HEK293 (cell line): ENCODE data around the gene ZNF614.

Experiments
- IKZF3 ChIP-seq: fragments of 450-650 bp; IDR thresholded peaks from 2 replicates; pipeline ENCODE4 v1.5.0; 2018; ENCODE audit warnings: missing biosample characterization, mild to moderate bottlenecking, missing genetic modification characterization, moderate library complexity
- SP2 ChIP-seq: fragments of 450-650 bp; formaldehyde crosslinking; IDR thresholded peaks from 2 replicates; pipeline ENCODE4 v1.5.1; 2016; ENCODE audit warnings: missing biosample characterization, missing genetic modification characterization
- TRIM28 ChIP-seq: IDR thresholded peaks from 2 replicates; pipeline ENCODE4 v1.6.1; 2011; ENCODE audit warnings: low read length, control low read depth, borderline replicate concordance
- YY2 ChIP-seq: fragments of 450-650 bp; formaldehyde crosslinking; IDR thresholded peaks from 2 replicates; pipeline ENCODE4 v1.5.1; 2016; ENCODE audit warnings: missing biosample characterization, missing genetic modification characterization
- ZBTB20 ChIP-seq: fragments of 450-650 bp; formaldehyde crosslinking; IDR thresholded peaks from 2 replicates; pipeline ENCODE4 v1.5.1; 2016; ENCODE audit warnings: missing biosample characterization, missing genetic modification characterization
- ZBTB8A ChIP-seq: fragments of 450-650 bp; formaldehyde crosslinking; IDR thresholded peaks from 2 replicates; pipeline ENCODE4 v1.5.1; 2016; ENCODE audit warnings: missing biosample characterization, missing genetic modification characterization
- ZFP37 ChIP-seq: fragments of 450-650 bp; formaldehyde crosslinking; IDR thresholded peaks from 2 replicates; pipeline ENCODE4 v1.5.1; 2016; ENCODE audit warnings: missing biosample characterization, missing genetic modification characterization
- ZIC2 ChIP-seq: fragments of 450-650 bp; formaldehyde crosslinking; IDR thresholded peaks from 2 replicates; pipeline ENCODE4 v1.5.1; 2016; ENCODE audit warnings: missing biosample characterization, missing genetic modification characterization
- ZNF10 ChIP-seq: fragments of 450-650 bp; formaldehyde crosslinking; IDR thresholded peaks from 2 replicates; pipeline ENCODE4 v1.5.1; 2017; ENCODE audit warnings: missing biosample characterization, missing genetic modification characterization
- ZNF174 ChIP-seq: fragments of 450-650 bp; formaldehyde crosslinking; IDR thresholded peaks from 2 replicates; pipeline ENCODE4 v1.5.0; 2017; ENCODE audit warnings: missing biosample characterization, mild to moderate bottlenecking, missing genetic modification characterization
- ZNF2 ChIP-seq: fragments of 450-650 bp; formaldehyde crosslinking; IDR thresholded peaks from 2 replicates; pipeline ENCODE4 v1.5.1; 2016; ENCODE audit warnings: missing biosample characterization, missing genetic modification characterization
- ZNF366 ChIP-seq: fragments of 450-650 bp; formaldehyde crosslinking; conservative IDR thresholded peaks from 2 replicates; pipeline ENCODE4 v1.5.1; 2016; ENCODE audit warnings: missing biosample characterization, missing genetic modification characterization
- ZNF404 ChIP-seq: fragments of 450-650 bp; formaldehyde crosslinking; IDR thresholded peaks from 2 replicates; pipeline ENCODE4 v1.5.1; 2017; ENCODE audit warnings: missing biosample characterization, missing genetic modification characterization
- ZNF555 ChIP-seq: fragments of 450-650 bp; formaldehyde crosslinking; conservative IDR thresholded peaks from 2 replicates; pipeline ENCODE4 v1.5.1; 2017; ENCODE audit warnings: missing biosample characterization, mild to moderate bottlenecking, missing genetic modification characterization, inconsistent platforms
- ZNF561 ChIP-seq: fragments of 450-650 bp; IDR thresholded peaks from 2 replicates; pipeline ENCODE4 v1.5.1; 2018; ENCODE audit warnings: missing biosample characterization, missing genetic modification characterization, borderline replicate concordance
- ZNF654 ChIP-seq: fragments of 450-650 bp; formaldehyde crosslinking; IDR thresholded peaks from 2 replicates; pipeline ENCODE4 v1.5.1; 2016; ENCODE audit warnings: low read depth, missing biosample characterization, missing genetic modification characterization
- ZNF76 ChIP-seq: fragments of 450-650 bp; formaldehyde crosslinking; IDR thresholded peaks from 2 replicates; pipeline ENCODE4; 2016; ENCODE audit warnings: low read depth, missing biosample characterization, missing genetic modification characterization, borderline replicate concordance
- ZNF768 ChIP-seq: fragments of 450-650 bp; formaldehyde crosslinking; IDR thresholded peaks from 2 replicates; pipeline ENCODE4 v1.5.1; 2018; ENCODE audit warnings: missing biosample characterization, mild to moderate bottlenecking, missing genetic modification characterization
- ZNF776 ChIP-seq: fragments of 450-650 bp; formaldehyde crosslinking; IDR thresholded peaks from 2 replicates; pipeline ENCODE4 v1.5.0; 2017; ENCODE audit warnings: missing biosample characterization, missing genetic modification characterization, borderline replicate concordance
- TF ChIP-seq, protein P1 (sequence below): fragments of 450-650 bp; formaldehyde crosslinking; IDR thresholded peaks from 2 replicates; pipeline ENCODE4 v1.5.1; 2016; ENCODE audit warnings: missing biosample characterization, missing genetic modification characterization
- TF ChIP-seq, protein P2 (sequence below): fragments of 450-650 bp; formaldehyde crosslinking; IDR thresholded peaks from 2 replicates; pipeline ENCODE4 v1.5.1; 2017; ENCODE audit warnings: missing biosample characterization, missing genetic modification characterization
- TF ChIP-seq, protein P3 (sequence below): fragments of 450-650 bp; formaldehyde crosslinking; IDR thresholded peaks from 2 replicates; pipeline ENCODE4 v1.5.1; 2016; ENCODE audit warnings: missing biosample characterization, missing genetic modification characterization, low read depth
- TF ChIP-seq, protein P4 (sequence below): fragments of 450-650 bp; formaldehyde crosslinking; IDR thresholded peaks from 2 replicates; pipeline ENCODE4 v1.5.1; 2016; ENCODE audit warnings: missing biosample characterization, missing genetic modification characterization
- TF ChIP-seq, protein P5 (sequence below): fragments of 450-650 bp; formaldehyde crosslinking; conservative IDR thresholded peaks from 2 replicates; pipeline ENCODE4 v1.5.1; 2016; ENCODE audit warnings: low read depth, missing biosample characterization, missing genetic modification characterization
- TF ChIP-seq, protein P6 (sequence below): IDR thresholded peaks from 2 replicates; pipeline ENCODE4 v1.6.1; 2011; ENCODE audit warnings: mild to moderate bottlenecking, low read depth, low read length, borderline replicate concordance
- TF ChIP-seq, protein P7 (sequence below): fragments of 450-650 bp; formaldehyde crosslinking; IDR thresholded peaks from 2 replicates; pipeline ENCODE4 v1.5.1; 2016; ENCODE audit warnings: missing biosample characterization, missing genetic modification characterization

Gene ZNF614

DNA sequence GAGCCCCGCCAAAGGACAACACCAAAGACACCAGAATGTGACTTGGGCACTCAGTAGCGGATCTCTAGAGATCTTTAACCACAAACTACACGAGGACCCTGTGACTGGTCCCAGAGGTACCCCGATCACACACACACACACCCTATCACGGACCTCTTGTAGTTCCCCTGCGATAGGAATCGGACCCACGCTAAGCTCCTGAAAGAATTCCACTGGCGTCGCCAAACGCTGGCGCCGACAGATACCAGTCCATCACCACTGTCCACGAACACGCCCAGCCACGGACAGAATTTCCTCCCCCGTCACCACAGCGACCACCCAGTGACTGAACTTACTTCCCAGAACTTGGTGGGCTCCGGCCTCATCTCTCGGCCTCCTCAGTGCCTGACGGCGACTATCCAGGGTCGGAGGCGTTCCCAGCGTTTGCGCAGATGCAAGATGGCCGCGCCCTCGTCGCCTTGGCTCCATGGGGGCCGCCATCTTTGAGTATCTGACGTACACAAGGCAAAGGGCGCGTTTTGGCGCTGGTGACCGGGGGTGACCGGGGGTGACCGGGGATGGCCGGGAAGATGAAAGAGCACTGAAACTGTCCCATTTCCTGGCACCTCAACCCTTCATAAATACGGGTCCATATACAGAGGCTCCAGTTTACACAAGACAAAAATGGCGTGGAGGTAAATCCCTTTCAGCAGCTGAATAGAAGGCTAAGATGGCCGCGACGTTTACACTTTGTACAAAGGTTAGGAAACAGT, 20.2 kb downstream of the ZNF614 start, which contains the start of gene ZNF615 (continued):
- TF ChIP-seq YY2 (tag by site-specific recombination) = peak; percentile 99
- TF ChIP-seq ZBTB8A (tag by site-specific recombination) = peak; percentile 42; the same call in 1 of the 2 replicates
- TF ChIP-seq, protein P1, sequence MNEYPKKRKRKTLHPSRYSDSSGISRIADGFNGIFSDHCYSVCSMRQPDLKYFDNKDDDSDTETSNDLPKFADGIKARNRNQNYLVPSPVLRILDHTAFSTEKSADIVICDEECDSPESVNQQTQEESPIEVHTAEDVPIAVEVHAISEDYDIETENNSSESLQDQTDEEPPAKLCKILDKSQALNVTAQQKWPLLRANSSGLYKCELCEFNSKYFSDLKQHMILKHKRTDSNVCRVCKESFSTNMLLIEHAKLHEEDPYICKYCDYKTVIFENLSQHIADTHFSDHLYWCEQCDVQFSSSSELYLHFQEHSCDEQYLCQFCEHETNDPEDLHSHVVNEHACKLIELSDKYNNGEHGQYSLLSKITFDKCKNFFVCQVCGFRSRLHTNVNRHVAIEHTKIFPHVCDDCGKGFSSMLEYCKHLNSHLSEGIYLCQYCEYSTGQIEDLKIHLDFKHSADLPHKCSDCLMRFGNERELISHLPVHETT (tag by site-specific recombination) = no peak
- no peak for TF ChIP-seq ZNF654 (tag by site-specific recombination)
- TF ChIP-seq ZNF776 (tag by site-specific recombination) = no peak
- TF ChIP-seq, protein P2, sequence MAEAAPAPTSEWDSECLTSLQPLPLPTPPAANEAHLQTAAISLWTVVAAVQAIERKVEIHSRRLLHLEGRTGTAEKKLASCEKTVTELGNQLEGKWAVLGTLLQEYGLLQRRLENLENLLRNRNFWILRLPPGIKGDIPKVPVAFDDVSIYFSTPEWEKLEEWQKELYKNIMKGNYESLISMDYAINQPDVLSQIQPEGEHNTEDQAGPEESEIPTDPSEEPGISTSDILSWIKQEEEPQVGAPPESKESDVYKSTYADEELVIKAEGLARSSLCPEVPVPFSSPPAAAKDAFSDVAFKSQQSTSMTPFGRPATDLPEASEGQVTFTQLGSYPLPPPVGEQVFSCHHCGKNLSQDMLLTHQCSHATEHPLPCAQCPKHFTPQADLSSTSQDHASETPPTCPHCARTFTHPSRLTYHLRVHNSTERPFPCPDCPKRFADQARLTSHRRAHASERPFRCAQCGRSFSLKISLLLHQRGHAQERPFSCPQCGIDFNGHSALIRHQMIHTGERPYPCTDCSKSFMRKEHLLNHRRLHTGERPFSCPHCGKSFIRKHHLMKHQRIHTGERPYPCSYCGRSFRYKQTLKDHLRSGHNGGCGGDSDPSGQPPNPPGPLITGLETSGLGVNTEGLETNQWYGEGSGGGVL = no peak
- TF ChIP-seq ZNF555 (tag by site-specific recombination) = no peak
- no peak for TF ChIP-seq ZNF366
- TF ChIP-seq ZNF10 (tag by site-specific recombination) = no peak
- TF ChIP-seq ZNF2 = no peak
- peak; percentile 94 for TF ChIP-seq ZBTB20
- TF ChIP-seq, protein P3, sequence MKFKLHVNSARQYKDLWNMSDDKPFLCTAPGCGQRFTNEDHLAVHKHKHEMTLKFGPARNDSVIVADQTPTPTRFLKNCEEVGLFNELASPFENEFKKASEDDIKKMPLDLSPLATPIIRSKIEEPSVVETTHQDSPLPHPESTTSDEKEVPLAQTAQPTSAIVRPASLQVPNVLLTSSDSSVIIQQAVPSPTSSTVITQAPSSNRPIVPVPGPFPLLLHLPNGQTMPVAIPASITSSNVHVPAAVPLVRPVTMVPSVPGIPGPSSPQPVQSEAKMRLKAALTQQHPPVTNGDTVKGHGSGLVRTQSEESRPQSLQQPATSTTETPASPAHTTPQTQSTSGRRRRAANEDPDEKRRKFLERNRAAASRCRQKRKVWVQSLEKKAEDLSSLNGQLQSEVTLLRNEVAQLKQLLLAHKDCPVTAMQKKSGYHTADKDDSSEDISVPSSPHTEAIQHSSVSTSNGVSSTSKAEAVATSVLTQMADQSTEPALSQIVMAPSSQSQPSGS (tag by site-specific recombination) = no peak
- peak; percentile 75; the same call in 1 of the 2 replicates for TF ChIP-seq ZNF76 (tag by site-specific recombination)
- TF ChIP-seq ZIC2 (tag by site-specific recombination) = no peak
- TF ChIP-seq, protein P4, sequence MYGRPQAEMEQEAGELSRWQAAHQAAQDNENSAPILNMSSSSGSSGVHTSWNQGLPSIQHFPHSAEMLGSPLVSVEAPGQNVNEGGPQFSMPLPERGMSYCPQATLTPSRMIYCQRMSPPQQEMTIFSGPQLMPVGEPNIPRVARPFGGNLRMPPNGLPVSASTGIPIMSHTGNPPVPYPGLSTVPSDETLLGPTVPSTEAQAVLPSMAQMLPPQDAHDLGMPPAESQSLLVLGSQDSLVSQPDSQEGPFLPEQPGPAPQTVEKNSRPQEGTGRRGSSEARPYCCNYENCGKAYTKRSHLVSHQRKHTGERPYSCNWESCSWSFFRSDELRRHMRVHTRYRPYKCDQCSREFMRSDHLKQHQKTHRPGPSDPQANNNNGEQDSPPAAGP (tag by site-specific recombination) = no peak
- TF ChIP-seq, protein P5, sequence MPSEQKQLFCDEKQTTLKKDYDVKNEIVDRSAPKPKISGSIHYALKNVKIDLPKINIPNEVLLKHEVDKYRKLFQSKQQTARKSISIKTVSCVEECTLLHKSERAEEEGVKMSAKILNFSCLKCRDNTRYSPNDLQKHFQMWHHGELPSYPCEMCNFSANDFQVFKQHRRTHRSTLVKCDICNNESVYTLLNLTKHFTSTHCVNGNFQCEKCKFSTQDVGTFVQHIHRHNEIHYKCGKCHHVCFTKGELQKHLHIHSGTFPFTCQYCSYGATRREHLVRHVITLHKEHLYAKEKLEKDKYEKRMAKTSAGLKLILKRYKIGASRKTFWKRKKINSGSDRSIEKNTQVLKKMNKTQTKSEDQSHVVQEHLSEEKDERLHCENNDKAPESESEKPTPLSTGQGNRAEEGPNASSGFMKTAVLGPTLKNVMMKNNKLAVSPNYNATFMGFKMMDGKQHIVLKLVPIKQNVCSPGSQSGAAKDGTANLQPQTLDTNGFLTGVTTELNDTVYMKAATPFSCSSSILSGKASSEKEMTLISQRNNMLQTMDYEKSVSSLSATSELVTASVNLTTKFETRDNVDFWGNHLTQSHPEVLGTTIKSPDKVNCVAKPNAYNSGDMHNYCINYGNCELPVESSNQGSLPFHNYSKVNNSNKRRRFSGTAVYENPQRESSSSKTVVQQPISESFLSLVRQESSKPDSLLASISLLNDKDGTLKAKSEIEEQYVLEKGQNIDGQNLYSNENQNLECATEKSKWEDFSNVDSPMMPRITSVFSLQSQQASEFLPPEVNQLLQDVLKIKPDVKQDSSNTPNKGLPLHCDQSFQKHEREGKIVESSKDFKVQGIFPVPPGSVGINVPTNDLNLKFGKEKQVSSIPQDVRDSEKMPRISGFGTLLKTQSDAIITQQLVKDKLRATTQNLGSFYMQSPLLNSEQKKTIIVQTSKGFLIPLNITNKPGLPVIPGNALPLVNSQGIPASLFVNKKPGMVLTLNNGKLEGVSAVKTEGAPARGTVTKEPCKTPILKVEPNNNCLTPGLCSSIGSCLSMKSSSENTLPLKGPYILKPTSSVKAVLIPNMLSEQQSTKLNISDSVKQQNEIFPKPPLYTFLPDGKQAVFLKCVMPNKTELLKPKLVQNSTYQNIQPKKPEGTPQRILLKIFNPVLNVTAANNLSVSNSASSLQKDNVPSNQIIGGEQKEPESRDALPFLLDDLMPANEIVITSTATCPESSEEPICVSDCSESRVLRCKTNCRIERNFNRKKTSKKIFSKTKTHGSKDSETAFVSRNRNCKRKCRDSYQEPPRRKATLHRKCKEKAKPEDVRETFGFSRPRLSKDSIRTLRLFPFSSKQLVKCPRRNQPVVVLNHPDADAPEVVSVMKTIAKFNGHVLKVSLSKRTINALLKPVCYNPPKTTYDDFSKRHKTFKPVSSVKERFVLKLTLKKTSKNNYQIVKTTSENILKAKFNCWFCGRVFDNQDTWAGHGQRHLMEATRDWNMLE (tag by site-specific recombination) = peak; percentile 66
- TF ChIP-seq TRIM28 = no peak
- TF ChIP-seq ZNF561 (tag by site-specific recombination) = no peak
- no peak for TF ChIP-seq SP2
- TF ChIP-seq, protein P6, sequence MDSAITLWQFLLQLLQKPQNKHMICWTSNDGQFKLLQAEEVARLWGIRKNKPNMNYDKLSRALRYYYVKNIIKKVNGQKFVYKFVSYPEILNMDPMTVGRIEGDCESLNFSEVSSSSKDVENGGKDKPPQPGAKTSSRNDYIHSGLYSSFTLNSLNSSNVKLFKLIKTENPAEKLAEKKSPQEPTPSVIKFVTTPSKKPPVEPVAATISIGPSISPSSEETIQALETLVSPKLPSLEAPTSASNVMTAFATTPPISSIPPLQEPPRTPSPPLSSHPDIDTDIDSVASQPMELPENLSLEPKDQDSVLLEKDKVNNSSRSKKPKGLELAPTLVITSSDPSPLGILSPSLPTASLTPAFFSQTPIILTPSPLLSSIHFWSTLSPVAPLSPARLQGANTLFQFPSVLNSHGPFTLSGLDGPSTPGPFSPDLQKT = no peak
- TF ChIP-seq ZNF404 (tag by site-specific recombination) = no peak
- no peak for TF ChIP-seq ZNF174 (tag by site-specific recombination)
- TF ChIP-seq, protein P7, sequence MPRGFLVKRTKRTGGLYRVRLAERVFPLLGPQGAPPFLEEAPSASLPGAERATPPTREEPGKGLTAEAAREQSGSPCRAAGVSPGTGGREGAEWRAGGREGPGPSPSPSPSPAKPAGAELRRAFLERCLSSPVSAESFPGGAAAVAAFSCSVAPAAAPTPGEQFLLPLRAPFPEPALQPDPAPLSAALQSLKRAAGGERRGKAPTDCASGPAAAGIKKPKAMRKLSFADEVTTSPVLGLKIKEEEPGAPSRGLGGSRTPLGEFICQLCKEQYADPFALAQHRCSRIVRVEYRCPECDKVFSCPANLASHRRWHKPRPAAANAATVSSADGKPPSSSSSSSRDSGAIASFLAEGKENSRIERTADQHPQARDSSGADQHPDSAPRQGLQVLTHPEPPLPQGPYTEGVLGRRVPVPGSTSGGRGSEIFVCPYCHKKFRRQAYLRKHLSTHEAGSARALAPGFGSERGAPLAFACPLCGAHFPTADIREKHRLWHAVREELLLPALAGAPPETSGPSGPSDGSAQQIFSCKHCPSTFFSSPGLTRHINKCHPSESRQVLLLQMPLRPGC = no peak
- no peak for TF ChIP-seq IKZF3
- peak; percentile 80; the same call in 1 of the 2 replicates for TF ChIP-seq ZFP37 (tag by site-specific recombination)
- no peak for TF ChIP-seq ZNF768 (tag by site-specific recombination)
